ENCODE data around the gene TBC1D1.
"Not testable (repeated sequence)": the region's sequence is repeated elsewhere in the genome, so short reads cannot be mapped to it uniquely, and the experiment has no call there.

Gene TBC1D1

GRCh38 chr4:37960098-37960497, 69.2 kb downstream of the TBC1D1 start, which contains the start of gene PTTG2:
PTTG2 (plus strand) TSS chr4:37960398; CDS start chr4:37960435, 37 bp downstream.
- Histone ChIP-seq H3K4me1 (ENCODE audit: control insufficient read depth, insufficient read depth, low read length) (no peaks in the 10 kb centered on the region), H3K9ac (ENCODE audit: low read depth, low read length) (no peak within 1 kb of the TSS), H3K9me3 (ENCODE audit: control insufficient read depth, insufficient read depth, low read length) (no peaks in the 10 kb centered on the region), H3K27me3 (ENCODE audit: control insufficient read depth, insufficient read depth, low read length) (no peaks in the 10 kb centered on the region), H3K4me3 (ENCODE audit: low read depth, low read length) (no peak within 1 kb of the TSS), H3K36me3 (ENCODE audit: control insufficient read depth, insufficient read depth, low read length) (no peaks in the 10 kb centered on the region)

DNA sequence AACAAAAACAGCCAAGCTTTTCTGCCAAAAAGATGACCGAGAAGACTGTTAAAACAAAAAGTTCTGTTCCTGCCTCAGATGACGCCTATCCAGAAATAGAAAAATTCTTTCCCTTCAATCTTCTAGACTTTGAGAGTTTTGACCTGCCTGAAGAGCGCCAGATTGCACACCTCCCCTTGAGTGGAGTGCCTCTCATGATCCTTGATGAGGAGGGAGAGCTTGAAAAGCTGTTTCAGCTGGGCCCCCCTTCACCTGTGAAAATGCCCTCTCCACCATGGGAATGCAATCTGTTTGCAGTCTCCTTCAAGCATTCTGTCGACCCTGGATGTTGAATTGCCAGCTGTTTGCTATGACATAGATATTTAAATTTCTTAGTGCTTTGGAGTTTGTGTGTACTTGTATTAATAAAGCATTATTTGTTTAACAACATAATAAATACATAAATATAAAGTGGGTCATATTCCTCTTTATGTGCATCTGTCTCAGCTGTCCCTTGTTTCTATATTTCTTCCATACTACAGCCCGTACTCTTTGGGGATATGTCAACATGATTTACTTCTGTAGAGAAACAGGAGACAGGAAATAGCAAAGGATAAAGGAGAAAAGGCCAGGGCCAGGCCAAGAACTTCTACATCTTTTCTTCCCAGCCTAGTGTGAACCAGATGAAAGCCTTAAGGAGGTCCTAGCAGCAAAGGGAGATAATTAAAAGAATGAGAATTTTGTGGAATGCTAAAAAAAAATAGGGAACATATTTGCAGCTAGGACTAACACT, 70.0 kb downstream of the TBC1D1 start:
- Histone ChIP-seq H3K9ac (ENCODE audit: low read depth, low read length) (no peak overlapping the region), H3K36me3 (ENCODE audit: control insufficient read depth, insufficient read depth, low read length) (no peaks in the 10 kb centered on the region), H3K9me3 (ENCODE audit: control insufficient read depth, insufficient read depth, low read length) (no peaks in the 10 kb centered on the region), H3K27me3 (ENCODE audit: control insufficient read depth, insufficient read depth, low read length) (no peaks in the 10 kb centered on the region), H3K4me1 (ENCODE audit: control insufficient read depth, insufficient read depth, low read length) (no peaks in the 10 kb centered on the region), H3K4me3 (ENCODE audit: low read depth, low read length) (no peak overlapping the region)

GRCh38 chr4:37964734-37965457, 74.0 kb downstream of the TBC1D1 start:
- H3K4me3 ChIP-seq (ENCODE audit: low read depth, low read length), result no peak overlapping the region
- H3K9me3 ChIP-seq (ENCODE audit: control insufficient read depth, insufficient read depth, low read length), result no peaks in the 10 kb centered on the region
- no peaks in the 10 kb centered on the region for H3K27me3 ChIP-seq (ENCODE audit: control insufficient read depth, insufficient read depth, low read length)
- no peaks in the 10 kb centered on the region for H3K4me1 ChIP-seq (ENCODE audit: control insufficient read depth, insufficient read depth, low read length)
- no peak overlapping the region for H3K9ac ChIP-seq (ENCODE audit: low read depth, low read length)
- H3K36me3 ChIP-seq (ENCODE audit: control insufficient read depth, insufficient read depth, low read length), result no peaks in the 10 kb centered on the region

- peaks cover 7% of the 10 kb centered on the region for H3K4me1 ChIP-seq (ENCODE audit: control insufficient read depth, insufficient read depth, low read length)
- H3K9me3 ChIP-seq (ENCODE audit: control insufficient read depth, insufficient read depth, low read length), result no peaks in the 10 kb centered on the region
- H3K27me3 ChIP-seq (ENCODE audit: control insufficient read depth, insufficient read depth, low read length), result no peaks in the 10 kb centered on the region
- no peaks in the 10 kb centered on the region for H3K36me3 ChIP-seq (ENCODE audit: control insufficient read depth, insufficient read depth, low read length)
- no peak overlapping the region for H3K9ac ChIP-seq (ENCODE audit: low read depth, low read length)
- H3K4me3 ChIP-seq (ENCODE audit: low read depth, low read length), result no peak overlapping the region
Measured at GRCh38 chr4:37966044-37966443, 75.2 kb downstream of the TBC1D1 start.

GRCh38 chr4:37967736-37968135, 76.9 kb downstream of the TBC1D1 start:
- Histone ChIP-seq H3K9me3 (ENCODE audit: control insufficient read depth, insufficient read depth, low read length) (no peaks in the 10 kb centered on the region), H3K36me3 (ENCODE audit: control insufficient read depth, insufficient read depth, low read length) (no peaks in the 10 kb centered on the region), H3K4me3 (ENCODE audit: low read depth, low read length) (no peak overlapping the region), H3K4me1 (ENCODE audit: control insufficient read depth, insufficient read depth, low read length) (peaks cover 7% of the 10 kb centered on the region), H3K27me3 (ENCODE audit: control insufficient read depth, insufficient read depth, low read length) (no peaks in the 10 kb centered on the region), H3K9ac (ENCODE audit: low read depth, low read length) (no peak overlapping the region)

DNA sequence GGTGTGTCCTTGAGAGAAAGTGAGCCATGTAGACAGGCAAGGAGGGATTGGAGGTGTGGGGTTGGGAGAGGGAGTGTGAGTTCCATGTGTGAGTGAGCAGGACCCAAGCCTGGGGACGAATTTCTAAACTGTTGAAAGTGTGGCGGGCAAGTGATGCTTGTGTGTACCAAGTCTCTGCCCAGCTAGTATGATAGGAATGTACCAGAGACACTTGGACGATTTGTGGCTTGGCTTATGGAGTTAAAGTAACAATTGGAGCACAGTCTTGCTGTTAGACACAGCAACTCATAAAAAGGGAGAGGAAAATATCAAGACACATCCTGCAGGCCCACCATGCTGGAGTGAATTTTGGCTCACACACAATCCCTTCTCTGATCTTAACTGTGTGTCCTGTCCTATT, 77.9 kb downstream of the TBC1D1 start:
- H3K36me3 ChIP-seq (ENCODE audit: control insufficient read depth, insufficient read depth, low read length), result no peaks in the 10 kb centered on the region
- no peaks in the 10 kb centered on the region for H3K27me3 ChIP-seq (ENCODE audit: control insufficient read depth, insufficient read depth, low read length)
- H3K9ac ChIP-seq (ENCODE audit: low read depth, low read length), result no peak overlapping the region
- peaks cover 7% of the 10 kb centered on the region for H3K4me1 ChIP-seq (ENCODE audit: control insufficient read depth, insufficient read depth, low read length)
- no peaks in the 10 kb centered on the region for H3K9me3 ChIP-seq (ENCODE audit: control insufficient read depth, insufficient read depth, low read length)
- H3K4me3 ChIP-seq (ENCODE audit: low read depth, low read length), result no peak overlapping the region

- Histone ChIP-seq H3K9ac (ENCODE audit: low read depth, low read length) (no peak overlapping the region), H3K4me3 (ENCODE audit: low read depth, low read length) (no peak overlapping the region), H3K4me1 (ENCODE audit: control insufficient read depth, insufficient read depth, low read length) (peaks cover 7% of the 10 kb centered on the region), H3K9me3 (ENCODE audit: control insufficient read depth, insufficient read depth, low read length) (no peaks in the 10 kb centered on the region), H3K27me3 (ENCODE audit: control insufficient read depth, insufficient read depth, low read length) (no peaks in the 10 kb centered on the region), H3K36me3 (ENCODE audit: control insufficient read depth, insufficient read depth, low read length) (no peaks in the 10 kb centered on the region)
Measured at GRCh38 chr4:37970702-37971101, 79.8 kb downstream of the TBC1D1 start.

DNA sequence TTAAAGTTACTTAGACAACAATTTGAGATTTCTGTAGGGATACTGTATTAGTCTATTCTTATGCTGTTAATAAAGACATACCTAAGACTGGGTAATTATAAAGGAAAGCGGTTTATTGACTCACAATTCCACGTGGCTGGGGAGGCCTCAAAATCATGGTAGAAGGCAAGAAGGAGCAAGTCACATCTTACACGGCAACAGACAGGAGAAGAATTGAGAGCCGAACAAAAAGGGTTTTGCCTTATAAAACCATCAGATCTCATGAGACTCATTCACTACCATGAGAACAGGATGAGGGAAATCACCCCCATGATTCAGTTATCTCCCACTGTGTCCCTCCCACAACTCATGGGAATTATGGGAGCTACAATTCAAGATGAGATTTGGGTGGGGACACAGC, 80.3 kb downstream of the TBC1D1 start:
- no peak overlapping the region for H3K9ac ChIP-seq (ENCODE audit: low read depth, low read length)

GRCh38 chr4:37973441-37973840, 82.6 kb downstream of the TBC1D1 start:
- Histone ChIP-seq H3K4me3 (ENCODE audit: low read depth, low read length) (no peak overlapping the region), H3K9ac (ENCODE audit: low read depth, low read length) (no peak overlapping the region), H3K9me3 (ENCODE audit: control insufficient read depth, insufficient read depth, low read length) (no peaks in the 10 kb centered on the region), H3K4me1 (ENCODE audit: control insufficient read depth, insufficient read depth, low read length) (peaks cover 13% of the 10 kb centered on the region), H3K36me3 (ENCODE audit: control insufficient read depth, insufficient read depth, low read length) (no peaks in the 10 kb centered on the region), H3K27me3 (ENCODE audit: control insufficient read depth, insufficient read depth, low read length) (no peaks in the 10 kb centered on the region)

More for the DNA sequence above, 80.3 kb downstream of the TBC1D1 start:
- Histone ChIP-seq H3K4me3 (ENCODE audit: low read depth, low read length) (no peak overlapping the region), H3K27me3 (ENCODE audit: control insufficient read depth, insufficient read depth, low read length) (no peaks in the 10 kb centered on the region), H3K4me1 (ENCODE audit: control insufficient read depth, insufficient read depth, low read length) (peaks cover 10% of the 10 kb centered on the region), H3K36me3 (ENCODE audit: control insufficient read depth, insufficient read depth, low read length) (no peaks in the 10 kb centered on the region), H3K9me3 (ENCODE audit: control insufficient read depth, insufficient read depth, low read length) (no peaks in the 10 kb centered on the region)

GRCh38 chr4:37975321-37975822, 84.5 kb downstream of the TBC1D1 start:
- H3K9ac ChIP-seq (ENCODE audit: low read depth, low read length); H3K9me3 ChIP-seq (ENCODE audit: control insufficient read depth, insufficient read depth, low read length); H3K27me3 ChIP-seq (ENCODE audit: control insufficient read depth, insufficient read depth, low read length); H3K4me3 ChIP-seq (ENCODE audit: low read depth, low read length); H3K36me3 ChIP-seq (ENCODE audit: control insufficient read depth, insufficient read depth, low read length): not testable (repeated sequence)
- H3K4me1 ChIP-seq (ENCODE audit: control insufficient read depth, insufficient read depth, low read length), result peaks cover 15% of the 10 kb centered on the region

- Histone ChIP-seq H3K27me3 (ENCODE audit: control insufficient read depth, insufficient read depth, low read length) (no peaks in the 10 kb centered on the region), H3K4me1 (ENCODE audit: control insufficient read depth, insufficient read depth, low read length) (peaks cover 17% of the 10 kb centered on the region), H3K36me3 (ENCODE audit: control insufficient read depth, insufficient read depth, low read length) (no peaks in the 10 kb centered on the region), H3K4me3 (ENCODE audit: low read depth, low read length) (peak overlapping the region; percentile 33), H3K9me3 (ENCODE audit: control insufficient read depth, insufficient read depth, low read length) (no peaks in the 10 kb centered on the region), H3K9ac (ENCODE audit: low read depth, low read length) (peak overlapping the region; percentile 72)
Measured at GRCh38 chr4:37976507-37976906, 85.6 kb downstream of the TBC1D1 start.

GRCh38 chr4:37976991-37977470, 86.1 kb downstream of the TBC1D1 start:
- Histone ChIP-seq H3K36me3 (ENCODE audit: control insufficient read depth, insufficient read depth, low read length) (no peaks in the 10 kb centered on the region), H3K4me3 (ENCODE audit: low read depth, low read length) (peak overlapping the region; percentile 66), H3K9me3 (ENCODE audit: control insufficient read depth, insufficient read depth, low read length) (no peaks in the 10 kb centered on the region), H3K4me1 (ENCODE audit: control insufficient read depth, insufficient read depth, low read length) (peaks cover 22% of the 10 kb centered on the region), H3K27me3 (ENCODE audit: control insufficient read depth, insufficient read depth, low read length) (no peaks in the 10 kb centered on the region), H3K9ac (ENCODE audit: low read depth, low read length) (peak overlapping the region; percentile 72)

All from iPS-15b (cell line).